Activated naive CD8-positive, alpha-beta T cell (primary cell): ENCODE measurements around the gene SP2.
A peak's percentile ranks its signal among the peaks of the same experiment; 100 is the strongest.

Experiments used
- H3K27ac Mint-ChIP-seq: one replicate; pipeline ENCODE4 v1.8.0; 2021; ENCODE audit warnings: mixed read lengths
- H3K27me3 Mint-ChIP-seq: one replicate; pipeline ENCODE4 v1.8.0; 2021; ENCODE audit warnings: mixed read lengths
- H3K36me3 Mint-ChIP-seq: one replicate; pipeline ENCODE4 v1.8.0; 2021; ENCODE audit warnings: mixed read lengths
- H3K4me1 Mint-ChIP-seq: one replicate; pipeline ENCODE4 v1.8.0; 2021; ENCODE audit warnings: low read depth, mixed read lengths
- H3K4me3 Mint-ChIP-seq: one replicate; pipeline ENCODE4 v1.8.0; 2021; ENCODE audit warnings: mild to moderate bottlenecking, mixed read lengths
- H3K9me3 Mint-ChIP-seq: one replicate; pipeline ENCODE4 v1.8.0; 2021; ENCODE audit warnings: low read depth, mixed read lengths

Gene SP2

GRCh38 chr17:47956791-47957590 is 61.0 kb downstream of the SP2 start:
- Mint-ChIP-seq H3K27me3 (no peaks in the 10 kb centered on the region), H3K36me3 (no peaks in the 10 kb centered on the region), H3K9me3 (no peaks in the 10 kb centered on the region)

DNA sequence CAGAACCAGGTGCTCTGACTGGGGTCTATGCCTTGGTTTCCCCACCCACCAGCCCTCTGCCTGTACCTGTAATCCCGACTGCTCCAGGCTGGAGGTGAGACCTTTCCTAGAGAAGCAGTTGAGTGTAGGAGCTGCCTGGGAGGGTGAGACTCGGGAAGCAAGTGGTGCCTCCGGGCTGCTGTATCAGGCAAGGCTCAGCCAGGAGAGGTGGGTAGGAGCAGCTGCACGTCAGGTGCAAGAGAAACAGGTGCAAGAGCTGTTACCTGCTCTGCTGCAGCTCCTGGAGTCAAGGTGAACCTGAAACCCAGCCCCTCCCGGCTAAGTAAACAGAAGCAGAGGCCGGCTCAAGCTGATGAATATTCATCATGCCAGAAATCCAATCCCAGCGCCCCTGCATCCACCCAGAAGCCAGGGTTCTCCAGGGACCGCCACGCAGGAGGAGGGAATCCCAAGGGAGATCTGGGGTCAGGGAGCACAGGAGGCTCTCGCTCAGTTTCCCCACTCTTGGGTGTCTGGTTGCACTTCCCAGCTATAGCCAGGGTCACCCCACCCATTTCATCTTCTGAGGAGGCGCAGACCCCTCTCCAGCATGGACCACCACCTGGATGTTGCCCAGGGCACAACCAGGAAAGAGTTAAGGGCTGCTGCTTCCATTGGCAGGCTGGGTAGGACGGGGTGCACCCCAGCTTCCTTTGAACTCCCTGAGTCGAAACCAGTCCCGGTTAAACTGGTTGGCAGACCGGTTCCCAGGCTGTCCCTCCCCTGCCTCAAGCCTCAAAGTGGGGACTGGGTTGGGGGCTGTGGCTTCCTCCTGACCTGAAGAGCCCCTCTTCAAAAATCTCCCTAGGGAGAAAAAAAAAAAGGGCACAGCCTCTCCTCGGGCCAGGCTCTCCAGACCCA is 61.8 kb downstream of the SP2 start, which contains the start of gene PRR15L:
Gene PRR15L (minus strand): TSS at position 293 of the 900 bp plus-strand sequence. CDS start 4,649 bp downstream, outside the sequence.
- no peak within 1 kb of the TSS for H3K27ac Mint-ChIP-seq
- H3K9me3 Mint-ChIP-seq: no peaks in the 10 kb centered on the region
- no peaks in the 10 kb centered on the region for H3K27me3 Mint-ChIP-seq
- no peaks in the 10 kb centered on the region for H3K36me3 Mint-ChIP-seq
- H3K4me1 Mint-ChIP-seq: no peaks in the 10 kb centered on the region
- H3K4me3 Mint-ChIP-seq: no peak within 1 kb of the TSS

More at GRCh38 chr17:47956791-47957590, 61.0 kb downstream of the SP2 start:
- Mint-ChIP-seq H3K4me1 (no peaks in the 10 kb centered on the region), H3K27ac (no peak overlapping the region), H3K4me3 (no peak overlapping the region)

- H3K4me1 Mint-ChIP-seq: no peaks in the 10 kb centered on the region
- H3K27me3 Mint-ChIP-seq: no peaks in the 10 kb centered on the region
- no peaks in the 10 kb centered on the region for H3K36me3 Mint-ChIP-seq
- H3K27ac Mint-ChIP-seq: no peak overlapping the region
- H3K9me3 Mint-ChIP-seq: no peaks in the 10 kb centered on the region
- H3K4me3 Mint-ChIP-seq: no peak overlapping the region
Observed at GRCh38 chr17:47959825-47960655, 64.0 kb downstream of the SP2 start.

DNA sequence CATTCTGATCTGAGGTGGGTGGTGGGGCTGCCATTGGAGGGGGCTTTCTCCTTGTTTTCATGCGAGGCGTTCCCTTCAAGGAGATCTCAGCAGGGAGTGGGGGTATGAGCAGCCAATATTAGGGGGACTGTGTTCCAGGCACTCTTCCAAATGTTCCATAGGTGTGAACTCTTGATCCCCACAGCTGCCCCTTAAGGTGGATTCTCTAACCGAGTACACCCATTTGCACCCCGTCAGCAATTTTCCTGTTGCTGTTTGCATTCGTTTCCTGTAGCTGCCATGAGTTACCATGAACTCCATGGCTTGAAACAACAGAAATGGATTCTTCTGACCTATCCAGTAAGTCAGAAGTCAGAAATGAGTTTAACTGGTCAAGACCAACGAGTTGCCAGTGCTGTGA is 65.4 kb downstream of the SP2 start:
- Mint-ChIP-seq H3K27me3 (no peaks in the 10 kb centered on the region), H3K4me3 (no peak overlapping the region), H3K4me1 (no peaks in the 10 kb centered on the region), H3K9me3 (no peaks in the 10 kb centered on the region), H3K36me3 (no peaks in the 10 kb centered on the region), H3K27ac (no peak overlapping the region)

GRCh38 chr17:47962901-47963300 is 66.9 kb downstream of the SP2 start:
- Mint-ChIP-seq H3K4me1 (no peaks in the 10 kb centered on the region), H3K4me3 (no peak overlapping the region), H3K27me3 (no peaks in the 10 kb centered on the region), H3K36me3 (no peaks in the 10 kb centered on the region), H3K27ac (no peak overlapping the region), H3K9me3 (no peaks in the 10 kb centered on the region)

DNA sequence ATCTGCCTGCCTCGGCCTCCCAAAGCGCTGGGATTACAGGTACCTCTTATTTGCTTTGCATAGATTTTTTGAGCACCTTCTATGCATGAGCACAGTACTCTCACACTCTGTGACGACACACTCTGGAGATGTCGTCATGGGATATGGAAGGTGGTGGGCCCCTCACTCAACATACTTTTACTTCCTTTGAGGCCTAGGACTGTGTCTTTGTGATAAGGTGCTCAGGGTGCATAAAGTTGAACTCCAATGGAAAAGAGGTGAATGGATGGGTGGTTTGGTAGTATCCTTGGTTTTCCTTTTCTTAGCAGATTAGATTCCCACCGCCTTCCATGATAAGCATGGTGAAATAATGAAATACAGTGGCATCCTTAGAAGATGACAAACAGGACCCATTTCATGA is 68.8 kb downstream of the SP2 start:
- Mint-ChIP-seq H3K27me3 (no peaks in the 10 kb centered on the region), H3K9me3 (no peaks in the 10 kb centered on the region), H3K4me1 (peaks cover 2% of the 10 kb centered on the region), H3K27ac (no peak overlapping the region), H3K36me3 (no peaks in the 10 kb centered on the region), H3K4me3 (no peak overlapping the region)

DNA sequence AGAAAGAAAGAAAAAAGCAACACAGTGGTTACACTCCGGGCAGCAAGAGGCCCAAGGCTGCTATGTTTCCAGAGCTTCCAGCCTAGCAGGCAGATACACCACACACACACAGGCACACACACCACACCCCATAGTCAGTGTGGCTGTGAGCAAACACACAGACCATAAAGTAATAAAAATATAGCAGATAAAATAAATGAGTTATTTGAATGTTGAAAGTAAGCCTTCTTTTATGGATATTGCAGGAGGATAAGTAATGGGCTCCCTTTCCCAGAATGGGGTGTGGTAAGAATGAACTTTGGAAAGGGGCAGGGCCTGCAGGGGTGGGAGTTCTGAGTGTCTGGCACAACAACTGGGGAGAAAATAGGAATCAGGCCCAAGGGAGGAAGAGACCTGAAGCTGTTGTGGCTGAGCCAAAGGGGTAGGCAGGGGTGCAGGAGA is 70.1 kb downstream of the SP2 start:
- Mint-ChIP-seq H3K4me1 (peaks cover 12% of the 10 kb centered on the region), H3K27me3 (no peaks in the 10 kb centered on the region)

GRCh38 chr17:47967607-47968252 is 71.7 kb downstream of the SP2 start:
- Mint-ChIP-seq H3K36me3 (no peaks in the 10 kb centered on the region), H3K9me3 (no peaks in the 10 kb centered on the region), H3K4me3 (no peak overlapping the region), H3K27me3 (no peaks in the 10 kb centered on the region), H3K27ac (no peak overlapping the region), H3K4me1 (peaks cover 23% of the 10 kb centered on the region)

More for the DNA sequence above, 70.1 kb downstream of the SP2 start:
- H3K9me3 Mint-ChIP-seq: no peaks in the 10 kb centered on the region
- H3K4me3 Mint-ChIP-seq: no peak overlapping the region
- H3K27ac Mint-ChIP-seq: no peak overlapping the region
- H3K36me3 Mint-ChIP-seq: no peaks in the 10 kb centered on the region

GRCh38 chr17:47968836-47969235 is 72.8 kb downstream of the SP2 start:
- no peak overlapping the region for H3K27ac Mint-ChIP-seq
- H3K4me3 Mint-ChIP-seq: no peak overlapping the region
- peaks cover 28% of the 10 kb centered on the region for H3K4me1 Mint-ChIP-seq
- no peaks in the 10 kb centered on the region for H3K9me3 Mint-ChIP-seq
- no peaks in the 10 kb centered on the region for H3K27me3 Mint-ChIP-seq
- H3K36me3 Mint-ChIP-seq: peaks cover 2% of the 10 kb centered on the region

- H3K36me3 Mint-ChIP-seq: peaks cover 5% of the 10 kb centered on the region
- H3K4me3 Mint-ChIP-seq: peak overlapping the region; percentile 98
- H3K27ac Mint-ChIP-seq: peak overlapping the region; percentile 74
- no peaks in the 10 kb centered on the region for H3K27me3 Mint-ChIP-seq
- no peaks in the 10 kb centered on the region for H3K9me3 Mint-ChIP-seq
- H3K4me1 Mint-ChIP-seq: peaks cover 28% of the 10 kb centered on the region
Observed at GRCh38 chr17:47969930-47970724, 74.1 kb downstream of the SP2 start.

- Mint-ChIP-seq H3K27ac (peak within 1 kb of the TSS; percentile 93), H3K9me3 (no peaks in the 10 kb centered on the region), H3K4me3 (peak within 1 kb of the TSS; percentile 98), H3K36me3 (peaks cover 5% of the 10 kb centered on the region), H3K27me3 (no peaks in the 10 kb centered on the region), H3K4me1 (peaks cover 28% of the 10 kb centered on the region)
Observed at GRCh38 chr17:47970725-47971499, 74.9 kb downstream of the SP2 start, which contains the start of gene CDK5RAP3. Gene CDK5RAP3 (plus strand): TSS chr17:47971113. CDS start chr17:47971147, 34 bp downstream.

DNA sequence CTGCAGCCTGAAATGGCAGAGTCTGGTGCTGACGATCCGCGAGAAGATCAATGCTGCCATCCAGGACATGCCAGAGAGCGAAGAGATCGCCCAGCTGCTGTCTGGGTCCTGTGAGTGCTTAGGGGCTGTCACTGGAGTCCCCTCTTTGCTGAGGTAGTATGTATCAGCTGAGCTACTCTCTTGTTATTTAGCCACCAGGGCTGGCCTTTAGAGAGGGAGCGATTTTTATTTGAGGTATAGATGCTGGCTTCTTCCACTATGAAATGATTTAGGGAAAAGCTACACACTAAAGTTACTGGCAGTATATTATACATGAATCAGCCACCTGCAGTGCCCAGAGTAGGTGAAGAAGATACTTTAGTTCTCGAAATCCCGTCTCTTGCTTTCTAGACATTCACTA is 77.5 kb downstream of the SP2 start:
- Mint-ChIP-seq H3K9me3 (no peaks in the 10 kb centered on the region), H3K27me3 (no peaks in the 10 kb centered on the region), H3K27ac (no peak overlapping the region), H3K36me3 (peaks cover 5% of the 10 kb centered on the region), H3K4me1 (peaks cover 28% of the 10 kb centered on the region), H3K4me3 (peak overlapping the region; percentile 2)
